ENCODE results near the gene YDJC. TPM values are rescaled to one million over a fixed set of nuclear protein-coding genes. Genes with fewer than 3 reads are reported as not detected.
"Not testable (repeated sequence)": the region's sequence is repeated elsewhere in the genome, so short reads cannot be mapped to it uniquely, and the experiment has no call there.

YDJC gene
- total RNA-seq, 3 donors from 2014 or later (not counting 1 experiment from before 2014, with no cell fraction given) = 20.5 to 24.4 (median 21.6) TPM

DNA sequence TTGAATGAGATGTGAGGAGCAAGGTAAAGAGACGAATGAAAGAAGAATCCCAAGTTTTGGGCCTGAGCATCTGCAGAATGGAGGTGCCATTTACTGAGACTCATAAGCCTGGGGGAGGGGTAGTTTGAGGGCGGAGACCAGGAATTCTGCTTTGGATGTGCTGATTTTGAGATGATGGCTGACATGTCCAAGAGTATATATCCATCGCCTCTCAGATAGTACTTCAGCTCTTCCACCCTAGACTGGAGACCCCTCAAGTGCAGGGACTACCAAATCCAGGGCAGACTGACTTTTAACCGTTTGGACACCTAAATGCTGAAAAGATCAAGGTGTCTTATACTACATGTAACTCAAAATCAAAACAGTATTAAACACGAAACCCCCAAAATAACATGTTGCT is 11.0 kb upstream of the YDJC start:
- Mint-ChIP-seq H3K27ac (peak overlapping the region; percentile 86 to 90), H3K4me1 (peaks cover 27 to 34% of the 10 kb centered on the region in 2 donors), H3K27me3 (ENCODE audit: low read depth in 2 of 2) (no peaks in the 10 kb centered on the region), H3K4me3 (peak overlapping the region; percentile 93), H3K9me3 (no peaks in the 10 kb centered on the region), H3K36me3 (no peaks in the 10 kb centered on the region)
- H3K9me3 ChIP-seq (ENCODE audit: control insufficient read depth, insufficient read depth, low read length) = no peaks in the 10 kb centered on the region
- H3K27ac ChIP-seq (ENCODE audit: low read length) = no peak overlapping the region
- ATAC-seq (no peak), DNase-seq (no peak)
- H3K4me1 ChIP-seq (ENCODE audit: control insufficient read depth, insufficient read depth, low read length) = peaks cover 22% of the 10 kb centered on the region
- no peak overlapping the region for H3K4me3 ChIP-seq (ENCODE audit: low read length)
- H3K27me3 ChIP-seq (ENCODE audit: control insufficient read depth, insufficient read depth, low read length) = no peaks in the 10 kb centered on the region
- TF ChIP-seq, protein P1, sequence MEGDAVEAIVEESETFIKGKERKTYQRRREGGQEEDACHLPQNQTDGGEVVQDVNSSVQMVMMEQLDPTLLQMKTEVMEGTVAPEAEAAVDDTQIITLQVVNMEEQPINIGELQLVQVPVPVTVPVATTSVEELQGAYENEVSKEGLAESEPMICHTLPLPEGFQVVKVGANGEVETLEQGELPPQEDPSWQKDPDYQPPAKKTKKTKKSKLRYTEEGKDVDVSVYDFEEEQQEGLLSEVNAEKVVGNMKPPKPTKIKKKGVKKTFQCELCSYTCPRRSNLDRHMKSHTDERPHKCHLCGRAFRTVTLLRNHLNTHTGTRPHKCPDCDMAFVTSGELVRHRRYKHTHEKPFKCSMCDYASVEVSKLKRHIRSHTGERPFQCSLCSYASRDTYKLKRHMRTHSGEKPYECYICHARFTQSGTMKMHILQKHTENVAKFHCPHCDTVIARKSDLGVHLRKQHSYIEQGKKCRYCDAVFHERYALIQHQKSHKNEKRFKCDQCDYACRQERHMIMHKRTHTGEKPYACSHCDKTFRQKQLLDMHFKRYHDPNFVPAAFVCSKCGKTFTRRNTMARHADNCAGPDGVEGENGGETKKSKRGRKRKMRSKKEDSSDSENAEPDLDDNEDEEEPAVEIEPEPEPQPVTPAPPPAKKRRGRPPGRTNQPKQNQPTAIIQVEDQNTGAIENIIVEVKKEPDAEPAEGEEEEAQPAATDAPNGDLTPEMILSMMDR (IDR thresholded peaks at IDR 0.05) = no peak
- WGBS (ENCODE audit: insufficient coverage) = 90% methylated on average over 4 of the region's 5 CpGs
- intact Hi-C loops (cut with micrococcal nuclease) = no loop called here
- peaks cover 11% of the 10 kb centered on the region for H3K36me3 ChIP-seq (ENCODE audit: control insufficient read depth, insufficient read depth, low read length)

DNA sequence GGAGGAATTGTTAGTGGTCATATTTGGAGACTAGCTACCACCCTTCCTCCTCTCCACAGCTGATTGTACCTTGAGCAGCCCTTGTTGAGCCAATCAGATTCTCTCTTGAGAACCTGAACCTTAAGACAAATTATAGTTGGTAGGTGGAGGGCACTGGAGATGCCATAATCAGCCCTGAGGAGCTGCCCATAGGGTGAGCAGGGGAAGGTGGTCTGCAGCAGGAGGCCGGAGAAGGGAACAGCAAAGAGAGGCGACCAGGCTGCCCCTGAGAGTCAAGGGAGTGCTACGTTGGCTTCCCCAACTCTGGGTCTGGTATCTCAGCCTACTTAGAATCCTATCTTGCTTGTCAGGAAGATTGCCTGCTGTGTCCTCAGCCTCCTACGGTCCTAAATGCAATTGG is 9.5 kb upstream of the YDJC start:
- Mint-ChIP-seq H3K36me3 (no peaks in the 10 kb centered on the region), H3K27ac (no peak overlapping the region), H3K4me3 (no peak overlapping the region), H3K27me3 (ENCODE audit: low read depth in 2 of 2) (no peaks in the 10 kb centered on the region), H3K9me3 (no peaks in the 10 kb centered on the region), H3K4me1 (peaks cover 27 to 34% of the 10 kb centered on the region in 2 donors)
- WGBS (ENCODE audit: insufficient coverage) = 88% methylated on average over 4 of the region's 4 CpGs
- Histone ChIP-seq H3K4me3 (ENCODE audit: low read length) (no peak overlapping the region), H3K9me3 (ENCODE audit: control insufficient read depth, insufficient read depth, low read length) (no peaks in the 10 kb centered on the region), H3K36me3 (ENCODE audit: control insufficient read depth, insufficient read depth, low read length) (peaks cover 3% of the 10 kb centered on the region), H3K27ac (ENCODE audit: low read length) (no peak overlapping the region), H3K4me1 (ENCODE audit: control insufficient read depth, insufficient read depth, low read length) (peaks cover 22% of the 10 kb centered on the region), H3K27me3 (ENCODE audit: control insufficient read depth, insufficient read depth, low read length) (no peaks in the 10 kb centered on the region)
- intact Hi-C loops (cut with micrococcal nuclease) = no loop called here
- DNase-seq (no peak), ATAC-seq (no peak)
- TF ChIP-seq, protein P1 (IDR thresholded peaks at IDR 0.05) = no peak

- H3K27ac ChIP-seq (ENCODE audit: low read length); H3K4me3 Mint-ChIP-seq; H3K36me3 ChIP-seq (ENCODE audit: control insufficient read depth, insufficient read depth, low read length); H3K27me3 Mint-ChIP-seq (ENCODE audit: low read depth in 2 of 2); H3K27ac Mint-ChIP-seq; H3K4me3 ChIP-seq (ENCODE audit: low read length); intact Hi-C loops (cut with micrococcal nuclease); H3K9me3 ChIP-seq (ENCODE audit: control insufficient read depth, insufficient read depth, low read length); ATAC-seq; H3K36me3 Mint-ChIP-seq; DNase-seq; H3K9me3 Mint-ChIP-seq; H3K27me3 ChIP-seq (ENCODE audit: control insufficient read depth, insufficient read depth, low read length): not testable (repeated sequence)
- WGBS (ENCODE audit: insufficient coverage) = 89% methylated on average over 1 of the region's 2 CpGs
- H3K4me1 ChIP-seq (ENCODE audit: control insufficient read depth, insufficient read depth, low read length) = peaks cover 14% of the 10 kb centered on the region
- peaks cover 15 to 18% of the 10 kb centered on the region in 2 donors for H3K4me1 Mint-ChIP-seq
Measured at GRCh38 chr22:21637450-21637849, 7.6 kb upstream of the YDJC start.

- Mint-ChIP-seq H3K27ac (no peak overlapping the region), H3K9me3 (no peaks in the 10 kb centered on the region)
- intact Hi-C loops (cut with micrococcal nuclease) = no loop called here
Measured at GRCh38 chr22:21636629-21637218, 6.9 kb upstream of the YDJC start.

More at GRCh38 chr22:21636629-21637218, 6.9 kb upstream of the YDJC start:
- Histone ChIP-seq H3K4me1 (ENCODE audit: control insufficient read depth, insufficient read depth, low read length) (peaks cover 14% of the 10 kb centered on the region), H3K36me3 (ENCODE audit: control insufficient read depth, insufficient read depth, low read length) (no peaks in the 10 kb centered on the region), H3K27me3 (ENCODE audit: control insufficient read depth, insufficient read depth, low read length) (no peaks in the 10 kb centered on the region), H3K27ac (ENCODE audit: low read length) (no peak overlapping the region), H3K4me3 (ENCODE audit: low read length) (no peak overlapping the region), H3K9me3 (ENCODE audit: control insufficient read depth, insufficient read depth, low read length) (no peaks in the 10 kb centered on the region)
- Mint-ChIP-seq H3K27me3 (ENCODE audit: low read depth in 2 of 2) (no peaks in the 10 kb centered on the region), H3K4me3 (no peak overlapping the region), H3K4me1 (peaks cover 9 to 11% of the 10 kb centered on the region in 2 donors), H3K36me3 (no peaks in the 10 kb centered on the region)
- TF ChIP-seq, protein P1 (IDR thresholded peaks at IDR 0.05) = no peak
- DNase-seq (no peak), ATAC-seq (no peak)
- WGBS (ENCODE audit: insufficient coverage) = 95% methylated on average over 17 of the region's 17 CpGs

All from natural killer cell (primary cell).